DLD1 (cell line): ENCODE measurements around the gene SIAH3.

Source experiments
- in situ Hi-C: cut with HindIII; loops from 2 replicates; pipeline ENCODE4 v1.10.0; 2017; ENCODE audit warnings: low sequenced_read_pairs

Gene SIAH3

DNA sequence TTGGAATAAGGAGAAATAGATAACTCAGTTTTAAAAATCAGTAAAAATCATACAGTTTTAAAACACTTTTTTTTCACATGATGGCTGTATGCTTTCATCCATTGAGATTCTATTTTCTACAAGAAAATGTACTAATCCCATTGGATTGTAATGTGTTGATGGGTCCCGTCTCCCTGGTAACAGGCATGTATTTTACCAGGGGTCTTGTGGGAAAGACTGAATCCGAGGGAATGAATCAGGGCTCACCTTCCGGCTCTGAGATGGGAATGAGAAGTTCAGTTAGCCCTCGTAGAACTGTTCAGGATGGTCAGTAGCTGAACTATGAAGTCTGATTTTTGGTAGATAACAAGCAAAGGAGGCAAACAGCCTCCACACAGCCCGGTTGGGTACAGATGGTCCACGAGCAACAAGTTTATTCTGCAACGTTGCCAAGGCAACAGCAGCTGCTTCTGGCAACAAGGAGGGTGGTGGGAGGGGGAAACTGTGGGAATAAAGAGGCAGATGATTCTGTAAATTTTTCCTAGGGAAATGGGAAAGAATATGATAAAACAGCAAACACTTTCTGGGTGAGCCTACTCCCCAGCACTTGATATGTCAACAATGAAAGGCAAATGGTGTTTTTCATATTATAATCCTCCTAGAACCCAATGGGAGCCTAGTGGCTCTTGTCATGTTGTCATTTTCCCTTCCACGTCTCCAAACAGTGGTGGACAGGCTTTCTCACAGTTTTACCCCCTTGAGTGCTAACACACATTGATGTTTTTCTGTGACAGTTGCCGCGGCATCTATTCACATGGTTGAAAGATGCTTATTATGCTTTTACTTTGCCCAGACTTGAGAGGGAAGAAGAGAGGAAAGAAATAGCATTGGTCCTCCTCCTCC, 12.4 kb upstream of the SIAH3 start:
- in situ Hi-C loops = no loop called here

DNA sequence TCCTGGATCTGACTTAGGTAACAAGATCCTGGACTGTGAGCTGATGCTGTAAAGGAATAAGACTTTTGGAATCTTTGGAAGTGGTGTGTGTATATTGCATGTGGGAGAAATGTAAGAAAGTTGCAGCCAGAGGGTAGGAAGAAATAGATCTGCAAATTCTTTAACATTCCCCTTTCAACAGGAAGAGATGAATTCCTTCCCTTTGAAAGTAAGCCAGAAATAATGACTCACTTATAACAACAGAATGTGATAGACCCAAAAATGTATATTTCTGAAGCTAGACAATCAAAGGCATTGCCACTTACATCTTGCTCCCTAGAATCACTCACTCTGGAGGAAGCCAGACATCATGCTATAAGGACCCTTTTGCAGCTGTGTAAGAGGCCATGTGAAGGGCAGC, 9.8 kb upstream of the SIAH3 start:
- in situ Hi-C loops = no loop called here

DNA sequence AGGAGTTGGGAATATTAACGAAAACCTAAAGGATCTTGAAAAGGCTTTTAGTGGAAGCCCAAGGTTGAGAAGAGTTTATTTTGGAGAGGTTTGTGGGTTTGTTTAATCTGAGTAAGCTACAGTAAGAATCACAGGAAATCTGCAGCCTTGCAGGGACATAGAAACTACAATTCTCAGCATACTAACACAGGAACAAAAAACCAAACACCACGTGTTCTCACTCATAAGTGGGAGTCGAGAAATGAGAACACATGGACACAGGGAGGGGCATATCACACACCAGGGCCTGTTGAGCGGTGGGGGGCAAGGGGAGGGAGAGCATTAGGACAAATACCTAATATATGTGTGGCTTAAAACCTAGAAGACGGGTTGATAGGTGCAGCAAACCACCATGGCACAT, 8.7 kb upstream of the SIAH3 start:
- in situ Hi-C loops = no loop called here

DNA sequence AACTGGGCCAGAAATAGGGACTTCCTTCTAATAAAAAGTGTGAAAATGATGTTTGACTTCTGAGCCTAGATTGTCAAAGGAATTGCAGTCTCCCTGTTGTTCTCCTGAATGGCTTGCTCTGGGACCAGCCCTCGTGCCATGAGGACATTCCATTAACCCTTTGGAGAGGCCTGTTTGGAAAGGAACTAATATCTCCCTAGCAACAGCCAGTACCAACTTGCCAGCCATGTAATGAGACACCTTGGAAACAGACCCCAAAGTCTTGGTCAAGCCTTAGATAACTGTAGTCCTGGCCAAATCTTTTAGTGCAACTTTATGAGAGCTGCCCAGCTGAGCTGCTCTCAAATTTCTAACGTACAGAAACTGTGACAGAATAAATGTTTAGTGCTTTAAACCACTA, 8.2 kb upstream of the SIAH3 start:
- in situ Hi-C loops = no loop called here

DNA sequence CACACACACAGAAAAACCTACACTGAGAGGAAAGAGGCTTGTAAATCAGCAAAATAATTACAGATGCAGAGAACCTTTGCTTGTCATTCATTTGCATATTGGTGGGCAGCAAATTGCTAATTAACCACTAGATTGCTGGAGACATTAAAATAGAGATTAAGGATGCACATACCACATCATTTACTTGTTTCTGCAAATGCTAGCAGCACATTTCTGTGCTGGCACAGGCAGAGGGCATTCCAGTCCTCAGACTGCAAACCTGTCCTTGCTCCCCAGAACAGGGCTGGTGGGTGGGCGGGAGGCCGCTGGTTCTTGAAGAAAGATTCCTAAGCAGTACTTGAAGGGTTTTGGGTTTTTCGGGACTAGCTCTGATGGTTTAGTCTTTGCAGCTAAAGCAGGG, 941 bp upstream of the SIAH3 start:
- in situ Hi-C loops = no loop called here

GRCh38 chr13:45851956-45852355, 403 bp upstream of the SIAH3 start:
- in situ Hi-C loops = no loop called here

DNA sequence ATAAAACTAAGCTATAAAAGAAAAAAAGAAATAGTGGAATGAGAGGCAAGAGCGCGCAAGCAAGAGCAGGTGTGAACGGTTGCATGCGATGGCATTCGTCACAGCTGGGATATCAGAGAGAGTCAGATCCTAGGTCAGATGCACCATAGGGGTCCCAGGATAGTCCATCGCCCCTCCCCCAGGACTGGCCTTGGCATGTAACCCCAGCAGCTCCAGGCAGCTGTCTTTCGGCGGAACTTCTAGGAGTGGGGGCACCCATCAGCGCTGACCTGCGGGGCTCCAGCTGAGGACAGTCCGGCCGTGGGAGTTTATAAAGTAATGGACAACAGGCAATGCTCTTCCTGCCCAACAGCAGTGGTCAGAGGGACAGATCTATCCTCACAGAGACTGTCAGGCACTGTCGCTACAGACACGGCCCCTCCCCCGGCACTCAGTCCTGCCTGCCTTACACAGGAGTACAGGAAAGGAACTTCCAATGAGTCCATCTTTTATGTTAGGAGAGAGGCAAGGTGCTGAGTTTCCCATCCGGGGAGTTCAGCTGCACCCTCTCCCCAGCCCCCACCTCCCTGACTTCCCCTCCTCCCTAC, 1.4 kb downstream of the SIAH3 start:
- in situ Hi-C loops = no loop called here

DNA sequence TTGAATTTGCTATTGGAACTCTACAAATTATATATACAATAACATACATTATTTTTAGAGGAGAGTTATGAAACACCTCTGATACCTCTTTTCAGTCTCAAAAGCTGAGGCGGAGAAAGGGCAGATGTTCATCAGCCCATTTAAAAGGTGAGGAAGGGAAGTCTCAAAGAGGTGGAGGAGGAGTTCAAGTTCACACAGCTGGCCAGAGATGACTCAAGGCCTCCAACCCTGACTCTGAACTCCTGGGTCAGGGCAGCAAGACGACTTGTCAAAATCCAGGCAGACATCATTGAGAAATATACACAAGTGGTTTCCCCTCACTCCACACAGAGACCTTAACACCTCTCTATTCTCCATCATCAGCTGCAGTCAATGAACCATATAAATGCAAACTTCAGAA, 2.1 kb downstream of the SIAH3 start:
- in situ Hi-C loops = no loop called here

GRCh38 chr13:45847554-45848224, 3.9 kb downstream of the SIAH3 start:
- in situ Hi-C loops = no loop called here

DNA sequence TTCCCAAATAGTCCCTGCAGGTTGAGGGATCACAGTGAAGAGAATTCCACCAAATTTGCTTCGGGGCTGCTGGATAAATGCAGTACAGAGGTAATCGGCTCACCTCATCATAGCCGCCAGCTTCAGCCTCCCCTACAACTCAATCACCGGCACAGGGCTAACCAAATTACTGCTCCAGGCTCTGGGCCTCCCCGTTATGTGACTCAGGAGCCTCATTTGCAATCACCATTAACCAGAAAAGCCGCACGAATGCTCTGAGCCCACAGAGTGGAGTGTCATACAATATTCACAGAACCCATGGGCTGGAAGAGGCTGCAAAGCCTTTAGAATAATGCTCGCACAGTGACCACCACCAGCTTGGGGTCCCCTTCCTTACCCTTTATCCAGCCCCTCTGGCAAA, 4.9 kb downstream of the SIAH3 start:
- in situ Hi-C loops = no loop called here

GRCh38 chr13:45838171-45838745, 13.3 kb downstream of the SIAH3 start:
- in situ Hi-C loops = no loop called here

DNA sequence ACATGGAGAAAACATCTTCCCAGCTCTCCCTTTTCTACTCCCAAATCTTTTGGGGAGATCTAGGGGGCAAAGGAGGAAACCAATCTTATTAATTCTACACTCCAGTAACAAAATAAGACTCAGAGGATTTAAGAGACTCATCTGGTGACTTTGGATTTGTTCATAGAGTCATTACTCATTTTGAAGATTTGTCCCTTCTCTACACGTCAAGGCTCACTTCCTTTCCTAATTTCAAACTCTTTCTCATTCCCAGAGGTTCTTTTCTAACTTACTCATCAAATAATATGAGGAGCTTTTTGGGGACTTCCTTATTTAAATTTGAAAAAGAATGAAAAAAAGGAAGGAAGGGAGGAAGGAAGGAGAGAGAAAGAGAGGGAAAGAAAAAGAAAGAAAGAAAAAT, 14.4 kb downstream of the SIAH3 start:
- in situ Hi-C loops = no loop called here

GRCh38 chr13:45834411-45834994, 17.1 kb downstream of the SIAH3 start:
- in situ Hi-C loops = no loop called here

DNA sequence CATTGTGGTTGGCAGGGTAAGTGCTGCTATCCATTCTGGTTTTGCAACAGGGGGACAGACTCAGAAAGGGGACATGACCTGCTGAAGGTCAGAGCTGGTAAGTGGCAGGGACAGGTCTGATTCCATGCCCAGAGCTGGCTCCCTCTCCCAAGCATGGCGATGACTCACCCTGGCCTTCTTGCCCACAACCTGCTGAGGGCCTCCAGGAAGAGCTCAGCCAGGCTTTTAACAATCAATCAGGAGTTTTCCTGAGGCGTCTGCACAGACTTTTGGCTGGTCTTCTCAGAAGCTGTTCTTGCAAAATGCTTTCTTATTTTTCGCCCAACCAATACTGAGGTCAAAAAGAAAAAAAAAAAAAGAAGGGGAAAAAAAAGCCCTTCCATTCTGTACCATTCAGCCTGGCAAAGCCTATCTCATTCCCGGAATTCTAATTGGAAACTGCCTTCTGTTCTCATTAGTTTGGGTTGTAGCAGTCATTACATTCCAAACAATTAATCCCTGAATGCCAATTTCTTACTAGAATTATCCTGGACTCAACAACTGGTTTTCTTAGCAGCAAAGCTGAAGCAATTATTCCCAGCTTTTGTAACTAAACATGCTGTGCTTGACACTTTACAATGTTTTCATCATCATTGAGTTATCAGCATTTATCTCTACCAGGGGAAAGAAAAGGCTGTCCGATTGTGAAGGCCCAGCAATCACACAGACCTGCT, 17.7 kb downstream of the SIAH3 start:
- in situ Hi-C loops = no loop called here

GRCh38 chr13:45833242-45833641, 18.3 kb downstream of the SIAH3 start:
- in situ Hi-C loops = no loop called here

GRCh38 chr13:45831851-45832250, 19.7 kb downstream of the SIAH3 start:
- in situ Hi-C loops = no loop called here

- in situ Hi-C loops = no loop called here
These were observed 21.4 kb downstream of the SIAH3 start for GRCh38 chr13:45830121-45830520.

- in situ Hi-C loops = no loop called here
These were observed 23.1 kb downstream of the SIAH3 start for GRCh38 chr13:45828256-45828968.

DNA sequence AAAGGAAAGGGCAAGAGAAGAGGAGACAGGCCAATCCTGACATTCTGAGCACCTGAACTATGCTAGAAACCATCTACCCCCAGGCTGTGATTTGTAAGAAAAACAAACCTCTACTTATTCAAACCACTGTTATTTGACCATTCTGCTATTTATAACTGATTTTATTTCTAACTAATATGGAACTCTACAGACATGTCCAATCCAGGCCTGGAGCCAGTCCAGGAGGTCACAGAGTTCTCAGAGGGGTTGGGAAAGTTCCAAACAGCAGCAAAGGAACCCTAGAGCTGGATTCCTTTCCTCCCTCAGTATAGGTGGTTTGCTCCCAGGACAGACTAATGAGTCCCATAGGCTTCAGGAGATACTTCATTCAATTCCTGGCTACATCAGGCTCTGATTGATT, 24.2 kb downstream of the SIAH3 start:
- in situ Hi-C loops = no loop called here

GRCh38 chr13:45826731-45827130, 24.8 kb downstream of the SIAH3 start:
- in situ Hi-C loops = no loop called here
